NCI-H1092 treated with DMSO at 0.1 percent for 48 hours (cell line): ENCODE measurements around the gene UCHL5.

Source experiments
- DNase-seq: peaks from one replicate; lab custom pipeline; 2025; lab: John Stamatoyannopoulos, UW

UCHL5 gene, protein sequence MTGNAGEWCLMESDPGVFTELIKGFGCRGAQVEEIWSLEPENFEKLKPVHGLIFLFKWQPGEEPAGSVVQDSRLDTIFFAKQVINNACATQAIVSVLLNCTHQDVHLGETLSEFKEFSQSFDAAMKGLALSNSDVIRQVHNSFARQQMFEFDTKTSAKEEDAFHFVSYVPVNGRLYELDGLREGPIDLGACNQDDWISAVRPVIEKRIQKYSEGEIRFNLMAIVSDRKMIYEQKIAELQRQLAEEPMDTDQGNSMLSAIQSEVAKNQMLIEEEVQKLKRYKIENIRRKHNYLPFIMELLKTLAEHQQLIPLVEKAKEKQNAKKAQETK

DNA sequence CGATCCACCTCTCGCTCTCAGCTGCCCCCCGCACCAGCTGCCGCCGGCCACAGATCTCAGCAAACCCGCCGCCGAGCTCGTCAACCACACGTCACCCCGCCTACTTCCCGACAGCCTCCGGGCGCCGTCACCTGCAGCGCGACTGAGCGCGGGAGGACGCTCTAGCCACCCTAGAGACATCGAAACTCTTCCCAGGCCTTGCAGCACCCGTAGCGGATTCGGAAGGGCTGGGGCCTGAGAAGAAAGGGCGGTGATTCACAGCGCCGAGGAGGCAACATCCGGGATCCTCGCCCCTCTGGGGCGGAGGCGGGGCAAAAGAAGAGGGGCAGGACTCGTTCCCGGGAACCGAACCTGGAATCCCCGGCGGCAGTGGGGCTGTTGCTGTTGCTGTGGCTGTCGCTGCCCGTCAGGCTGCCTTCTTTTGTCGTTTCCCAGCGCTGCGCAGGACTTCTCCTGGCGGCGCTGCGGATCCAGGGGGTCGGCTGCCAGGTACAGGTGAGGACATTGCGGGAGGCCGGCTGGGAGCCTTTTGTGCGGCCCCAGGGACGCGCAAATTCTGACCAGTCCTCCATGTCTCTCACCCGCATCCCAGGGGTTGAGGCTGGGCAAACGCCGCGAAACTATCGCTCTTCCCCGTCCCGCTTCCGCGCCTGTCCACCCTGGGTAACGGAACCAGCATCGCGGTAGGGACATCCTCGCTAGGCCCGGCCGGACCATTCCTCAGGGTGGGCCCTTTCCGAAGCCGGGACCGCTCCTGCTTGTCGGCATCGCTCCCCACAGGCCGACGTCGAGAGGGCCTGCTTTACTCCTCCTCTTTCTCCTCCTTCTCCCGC is at the start of gene UCHL5, which contains the start of gene RO60:
Gene UCHL5, minus strand, starts transcription at position 79 of the 833 bp plus-strand sequence. CDS start 100 bp downstream, outside the sequence.
Gene RO60, plus strand, starts transcription at position 331 of the 833 bp plus-strand sequence. CDS start 9,443 bp downstream, outside the sequence.
- peak; percentile 99 for DNase-seq

DNA sequence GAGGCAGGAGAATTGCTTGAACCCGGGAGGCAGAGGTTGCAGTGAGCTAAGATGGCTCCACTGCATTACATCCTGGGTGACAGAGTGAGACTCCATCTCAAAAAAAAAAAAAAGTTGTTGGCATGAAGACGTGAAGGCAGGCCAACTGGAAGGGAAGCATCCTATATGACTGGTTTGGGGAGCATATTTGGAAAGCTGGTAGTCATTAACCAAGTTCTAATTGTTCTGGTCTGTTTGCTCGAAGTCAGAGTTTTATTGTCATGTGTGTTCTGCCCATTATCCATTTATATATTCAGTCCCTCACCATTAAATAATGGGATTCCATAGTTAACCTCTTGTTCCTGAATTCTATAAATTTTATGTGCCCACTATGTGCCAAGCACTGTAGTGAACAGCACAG is 49.3 kb upstream of the UCHL5 start:
- DNase-seq: no peak

DNA sequence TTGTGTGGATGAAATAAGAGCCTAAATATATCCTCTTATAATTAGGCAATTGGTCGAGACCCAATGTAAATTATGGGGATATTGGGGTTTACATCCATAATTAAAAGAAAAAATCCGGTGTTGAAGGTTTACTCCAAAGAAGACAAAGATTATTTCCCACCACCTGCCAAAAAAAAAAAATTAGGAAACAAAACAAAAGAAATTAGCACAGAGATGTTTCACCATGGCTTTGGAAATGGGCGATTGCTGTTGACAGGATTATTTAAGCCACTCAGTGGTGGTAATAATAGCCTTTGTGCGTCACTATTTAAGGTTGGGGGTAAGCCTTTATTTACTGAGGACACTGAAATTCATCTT is 46.6 kb upstream of the UCHL5 start:
- DNase-seq: peak; percentile 25

DNA sequence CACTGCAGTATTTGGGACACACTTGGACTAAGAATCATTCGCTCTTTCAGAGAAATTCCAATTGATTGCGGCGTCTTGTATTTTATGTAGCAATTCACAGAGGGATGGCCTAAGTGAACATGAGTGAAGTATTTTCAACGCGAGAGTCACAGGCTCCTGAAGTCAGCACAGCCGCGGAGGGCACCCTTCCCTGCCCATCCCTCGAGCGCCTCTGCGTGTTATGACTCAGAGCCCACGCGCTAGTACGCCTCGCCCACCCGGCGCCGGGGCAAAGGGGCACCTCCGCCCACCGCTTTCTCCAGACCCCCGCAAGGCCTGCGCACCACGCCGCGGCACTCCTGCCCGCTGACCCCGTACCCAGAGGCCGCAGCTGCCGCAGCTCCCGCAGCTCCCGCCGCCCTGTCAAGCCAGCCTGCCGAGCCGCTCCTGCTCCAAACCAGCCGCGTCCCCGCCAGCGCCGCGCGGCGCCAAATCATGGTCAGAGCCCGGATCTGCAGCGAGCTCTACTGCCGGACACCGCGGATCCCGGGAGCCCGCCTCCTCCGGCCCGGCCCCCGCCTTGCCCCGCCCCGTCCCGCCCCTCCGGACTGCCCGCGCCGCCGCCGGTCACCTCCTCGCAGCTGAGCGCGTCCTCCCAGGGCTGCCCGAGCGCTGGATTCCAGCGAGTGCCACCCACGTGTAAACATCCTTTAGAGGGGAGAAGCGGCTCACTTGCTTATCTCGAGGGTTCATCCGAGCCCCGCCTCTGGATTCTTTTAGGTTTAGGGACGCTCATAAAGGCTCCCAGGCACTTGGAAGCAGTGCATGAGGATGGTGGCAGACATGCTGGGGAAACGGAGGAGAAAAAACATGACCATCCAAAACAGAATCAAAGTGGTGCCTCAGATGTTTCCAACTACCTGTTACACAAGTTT is 46.0 kb upstream of the UCHL5 start, which contains the start of gene GLRX2:
Gene GLRX2, minus strand, starts transcription at position 508 of the 914 bp plus-strand sequence. Its CDS starts 32 bp downstream, at position 476.
- DNase-seq: peak; percentile 86

DNA sequence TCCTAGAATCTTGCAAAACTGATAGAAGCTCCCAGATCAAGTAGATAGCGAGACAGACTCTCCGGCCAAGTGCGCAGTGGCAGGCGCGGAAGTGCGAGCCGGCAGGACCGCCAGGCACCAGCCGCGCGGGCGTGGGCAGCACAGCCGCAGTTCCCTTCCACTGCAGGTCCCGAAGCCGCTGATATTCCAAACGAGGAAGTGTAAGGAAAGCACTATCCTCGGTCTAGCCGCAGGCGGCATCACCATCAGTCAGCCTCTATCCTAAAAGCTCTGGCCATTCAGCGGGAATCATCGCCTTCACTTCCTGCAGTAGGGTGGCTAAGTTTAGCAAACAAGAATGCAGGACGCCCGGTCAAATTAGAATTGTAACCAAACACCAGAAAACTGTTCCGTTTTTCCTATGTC is 45.3 kb upstream of the UCHL5 start:
- peak; percentile 53 for DNase-seq

DNA sequence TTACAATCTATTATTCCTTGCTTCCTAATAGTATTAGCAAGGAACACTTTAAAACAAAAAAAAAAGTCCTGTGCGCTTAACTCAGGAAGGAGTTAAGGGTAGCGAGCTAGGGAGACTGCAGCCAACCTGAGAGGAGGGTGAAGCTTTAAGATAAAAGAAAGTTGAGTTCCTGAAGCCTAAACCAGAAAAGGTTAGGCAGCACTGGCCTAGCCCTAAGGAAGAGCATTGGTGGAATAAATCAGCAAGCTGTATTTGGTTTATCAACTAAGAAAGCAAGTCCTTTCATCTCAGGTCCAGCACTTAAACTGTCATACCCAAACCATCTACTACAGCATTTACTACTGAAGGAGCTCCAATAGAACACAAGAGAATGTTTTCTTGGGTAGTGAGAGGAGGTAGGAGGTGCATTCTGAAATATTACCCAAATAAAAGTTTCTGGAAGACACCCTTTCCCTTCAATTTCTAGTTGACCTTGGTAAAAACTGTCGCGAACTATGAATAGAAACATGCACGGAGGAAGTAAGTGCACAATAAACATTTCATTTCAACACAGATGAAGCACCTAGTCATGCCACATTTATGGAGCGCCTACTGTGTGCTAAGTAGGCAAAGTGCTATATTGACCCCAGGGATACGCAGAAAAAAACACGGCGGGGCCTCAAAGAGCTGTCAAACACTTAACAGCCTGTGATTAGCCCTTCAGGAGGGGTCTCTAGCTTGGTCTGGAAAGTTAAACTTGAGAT is 44.8 kb upstream of the UCHL5 start:
- no peak for DNase-seq

DNA sequence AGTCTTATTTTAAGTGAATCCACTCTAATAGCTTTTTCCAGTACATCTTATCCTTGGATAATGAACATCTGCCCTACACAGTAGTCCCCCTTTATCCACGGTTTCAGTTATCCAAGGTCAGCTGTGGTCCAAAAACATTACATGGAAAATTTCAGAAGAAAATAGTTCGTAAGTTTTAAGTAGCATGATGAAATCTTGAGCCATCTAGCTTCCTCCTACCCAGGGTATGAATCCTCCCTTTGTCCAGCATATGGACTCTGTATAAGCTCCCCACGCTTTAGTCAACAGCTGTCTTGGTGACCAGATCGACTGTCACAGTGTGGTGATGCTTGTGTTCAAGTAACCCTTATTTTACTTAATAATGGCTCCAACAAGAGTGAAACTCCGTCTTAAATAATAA is 43.5 kb upstream of the UCHL5 start:
- no peak for DNase-seq

DNA sequence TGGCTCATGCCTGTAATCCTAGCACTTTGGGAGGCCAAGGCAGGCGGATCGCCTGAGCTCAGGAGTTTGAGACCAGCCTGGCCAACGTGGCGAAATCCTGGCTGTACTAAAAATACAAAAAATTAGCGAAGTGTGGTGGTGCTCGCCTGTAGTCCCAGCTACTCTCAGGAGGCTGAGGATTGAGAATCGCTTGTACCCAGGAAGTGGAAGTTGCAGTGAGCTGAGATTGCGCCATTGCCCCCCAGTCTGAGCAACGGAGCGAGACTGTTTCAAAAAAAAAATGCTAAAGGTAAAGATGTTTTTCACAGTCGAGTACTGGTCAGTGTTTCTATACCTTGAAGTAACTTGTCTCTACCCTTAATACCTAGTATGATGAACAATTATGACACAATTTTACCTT is 35.0 kb upstream of the UCHL5 start:
- DNase-seq: no peak

DNA sequence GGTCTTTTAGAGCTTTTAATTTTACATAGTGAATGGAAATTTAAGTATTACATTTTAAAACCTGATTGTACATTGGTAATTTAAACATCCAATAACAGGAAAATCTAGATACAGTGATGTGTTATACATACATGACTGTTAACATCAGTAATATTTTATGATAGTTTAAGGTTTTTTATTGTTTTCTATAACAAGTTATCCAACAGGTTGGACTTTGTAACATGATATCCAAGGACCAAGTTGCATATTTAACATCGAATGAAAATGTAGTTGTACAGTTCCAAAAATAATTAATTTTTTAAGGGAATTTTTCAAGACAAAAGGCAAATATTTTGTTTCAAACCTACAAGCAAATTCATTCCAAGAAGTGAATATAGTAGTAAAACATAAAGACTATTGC is 31.7 kb upstream of the UCHL5 start:
- no peak for DNase-seq

DNA sequence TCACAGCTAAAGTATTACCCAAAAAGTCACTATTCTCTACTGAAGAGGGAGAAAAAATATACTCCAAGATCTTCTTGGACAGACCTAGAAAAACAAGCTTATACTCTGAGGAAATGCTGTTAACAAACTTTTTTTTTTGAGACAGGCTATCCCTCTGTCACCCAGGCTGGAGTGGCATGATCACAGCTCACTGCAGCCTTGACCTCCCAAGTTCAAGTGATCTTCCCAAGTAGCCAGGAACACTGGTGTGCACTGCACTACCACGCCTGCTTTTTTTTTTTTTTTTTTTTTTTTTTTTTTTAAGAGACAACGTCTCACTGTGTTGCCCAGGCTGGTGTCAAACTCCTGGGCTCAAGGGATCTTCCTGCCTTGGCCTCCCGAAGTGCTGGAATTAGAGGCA is 28.7 kb upstream of the UCHL5 start:
- no peak for DNase-seq

DNA sequence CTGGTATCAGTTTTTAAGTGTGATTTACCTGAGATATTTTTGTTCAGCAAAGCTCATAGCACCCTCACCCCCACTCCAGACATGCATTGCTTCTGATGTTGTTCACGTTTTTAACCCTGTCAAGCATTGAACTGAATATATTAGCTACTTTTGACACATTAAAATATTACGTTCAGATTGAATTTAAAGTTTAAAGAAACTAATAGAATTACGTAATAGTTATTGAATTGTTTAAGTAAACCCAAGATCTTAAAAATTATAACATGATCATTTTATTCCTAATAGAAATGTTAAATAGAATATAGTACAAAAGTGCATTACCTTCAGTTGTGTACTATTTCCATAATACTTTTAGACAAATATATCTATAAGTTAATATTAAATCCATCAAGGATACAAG is 27.2 kb upstream of the UCHL5 start:
- DNase-seq: no peak

DNA sequence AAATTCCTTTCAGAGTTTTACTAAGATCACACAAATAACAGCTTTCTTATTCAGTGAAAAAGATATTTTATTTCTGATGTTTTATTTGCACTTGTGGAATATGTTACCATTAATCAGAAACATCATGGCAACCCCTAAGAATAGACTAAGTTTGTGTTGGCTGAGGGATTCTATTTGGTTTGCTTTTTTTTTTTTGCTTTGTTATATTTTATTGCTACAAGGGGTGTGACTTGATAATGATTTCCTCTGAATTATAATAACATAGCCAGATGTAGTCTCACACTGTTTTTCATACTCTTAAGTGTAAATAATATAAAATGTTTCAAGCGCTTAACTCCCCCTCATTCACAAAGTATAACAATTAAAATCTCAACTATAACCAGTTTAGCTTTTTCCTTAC is 26.1 kb upstream of the UCHL5 start:
- DNase-seq: no peak

DNA sequence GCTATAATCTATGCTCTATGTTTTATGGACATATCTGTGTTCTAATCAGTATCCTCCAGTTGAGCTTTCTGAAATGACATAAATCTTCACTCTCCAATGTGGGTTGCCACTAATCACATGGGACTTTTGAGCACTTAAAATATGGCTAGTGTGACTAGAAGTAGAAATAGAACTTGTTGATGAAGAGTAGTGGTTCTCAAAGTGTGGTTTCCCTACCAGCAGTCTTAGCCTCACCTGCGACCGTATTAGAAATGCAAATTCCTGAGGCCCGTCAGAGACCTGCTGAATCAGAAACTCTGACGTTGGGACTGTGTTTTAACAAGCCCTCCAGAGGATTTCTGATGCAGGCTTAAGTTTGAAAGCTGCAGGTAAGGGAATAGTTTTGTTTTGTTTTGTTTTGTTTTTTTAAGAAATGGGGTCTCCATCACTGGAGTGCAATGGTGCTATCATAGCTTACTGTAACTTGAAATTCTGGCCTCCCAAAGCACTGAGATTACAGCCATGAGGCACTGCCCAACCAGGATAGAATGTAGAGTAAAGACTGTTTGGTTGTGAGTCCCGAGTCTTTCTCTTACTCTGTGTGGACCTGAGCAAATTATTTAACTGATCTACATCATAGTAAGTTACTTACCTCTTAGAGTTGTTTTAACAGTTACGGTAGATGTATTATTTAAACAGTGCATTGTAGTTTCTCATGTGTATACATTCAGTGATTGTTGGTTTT is 24.4 kb upstream of the UCHL5 start:
- no peak for DNase-seq

DNA sequence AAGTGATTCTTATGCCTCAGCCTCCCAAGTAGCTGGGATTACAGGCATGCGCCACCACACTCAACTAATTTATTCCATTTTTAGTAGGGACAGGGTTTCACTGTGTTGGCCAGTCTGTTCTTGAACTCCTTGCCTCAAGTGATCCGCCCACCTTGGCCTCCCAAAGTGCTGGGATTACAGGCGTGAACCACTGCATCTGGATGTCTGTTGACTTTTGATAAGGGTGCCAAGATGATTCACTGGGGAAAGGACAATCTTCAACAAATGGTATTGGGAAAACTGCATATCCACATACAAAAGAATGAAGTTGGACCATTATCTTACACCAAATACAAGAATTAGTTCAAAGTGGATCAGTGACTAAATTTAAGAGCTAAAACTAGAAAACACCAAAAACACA is 20.0 kb upstream of the UCHL5 start:
- DNase-seq: no peak

DNA sequence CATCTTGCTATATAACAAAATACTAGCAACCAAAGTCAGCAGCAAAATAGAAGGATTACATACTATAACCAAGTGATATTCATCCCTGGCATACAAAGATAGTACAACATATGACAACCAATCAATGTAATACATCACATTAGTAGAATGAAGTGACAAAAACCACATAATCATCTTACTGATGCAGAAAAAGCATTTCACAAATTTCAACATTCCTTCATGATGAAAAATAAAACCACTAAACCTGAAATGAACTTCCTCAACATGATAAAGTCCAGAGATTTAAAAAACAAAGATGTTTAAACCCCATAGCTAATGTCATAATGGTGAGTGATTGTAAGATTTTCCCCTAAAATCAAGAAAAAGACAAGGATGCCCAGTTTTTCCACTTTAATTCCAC is 18.8 kb upstream of the UCHL5 start:
- no peak for DNase-seq

DNA sequence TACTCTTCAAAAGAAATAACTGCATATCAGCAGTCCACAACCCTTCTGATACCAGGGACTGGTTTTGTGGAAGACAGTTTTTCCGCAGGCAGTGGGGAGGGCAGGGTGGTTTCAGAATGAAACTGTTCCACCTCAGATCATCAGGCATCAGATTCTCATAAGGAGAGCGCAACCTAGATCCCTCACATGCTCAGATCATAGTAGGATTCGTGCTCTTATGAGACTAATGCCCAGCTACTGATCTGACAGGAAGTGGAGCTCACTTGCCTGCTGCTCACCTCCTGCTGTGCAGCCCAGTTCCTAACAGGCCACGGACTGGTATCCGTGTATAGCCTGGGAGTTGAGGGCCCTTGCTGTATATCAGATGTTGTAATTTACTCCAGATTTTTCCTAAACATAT is 11.8 kb upstream of the UCHL5 start:
- no peak for DNase-seq

DNA sequence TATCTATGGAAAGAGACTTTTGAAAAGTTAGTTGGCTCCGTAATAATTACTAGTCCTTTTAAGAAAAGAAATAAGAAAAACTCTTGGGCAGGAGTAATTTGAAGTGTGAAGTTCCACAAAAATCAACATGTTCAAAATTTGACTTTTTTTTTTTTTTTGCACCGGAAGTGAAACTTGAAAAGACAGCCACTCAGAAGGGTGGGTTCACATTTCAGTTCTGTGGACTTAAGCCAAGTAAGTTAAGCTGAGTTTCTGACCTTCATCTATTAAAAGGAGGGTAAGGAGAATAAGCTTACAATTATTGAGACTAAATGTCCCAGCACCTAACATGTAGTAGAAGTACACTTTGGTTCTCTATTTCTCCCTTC is 11.2 kb upstream of the UCHL5 start:
- no peak for DNase-seq

DNA sequence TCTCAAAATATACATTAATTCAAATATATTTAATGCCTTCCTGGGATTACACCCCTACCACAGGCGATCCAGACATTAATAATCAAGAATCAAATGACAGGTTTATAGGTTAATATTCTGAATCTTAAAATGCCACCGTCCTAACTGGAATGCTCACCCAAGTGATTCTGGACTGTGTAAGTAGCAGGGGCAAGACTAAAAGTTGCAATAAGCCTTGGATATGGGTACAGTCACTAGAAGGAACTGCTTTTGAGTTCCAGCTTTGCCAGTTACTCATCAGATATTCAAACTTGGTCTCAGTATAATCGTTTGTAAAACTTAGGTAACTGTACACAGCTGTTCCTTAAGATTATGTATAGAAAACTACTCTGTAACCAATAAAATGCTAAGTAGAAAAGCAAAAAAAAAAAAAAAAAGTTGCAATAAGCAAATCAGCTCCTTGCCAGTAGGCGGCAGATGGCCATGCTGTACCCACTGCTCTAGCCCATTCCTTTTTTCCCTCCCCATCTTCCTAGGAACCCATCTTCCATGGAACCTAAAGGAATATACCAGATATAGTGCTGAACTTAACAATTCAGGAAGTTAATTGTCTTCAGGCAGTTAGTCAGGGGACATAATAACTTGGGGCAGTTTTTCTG is 10.7 kb upstream of the UCHL5 start:
- no peak for DNase-seq

DNA sequence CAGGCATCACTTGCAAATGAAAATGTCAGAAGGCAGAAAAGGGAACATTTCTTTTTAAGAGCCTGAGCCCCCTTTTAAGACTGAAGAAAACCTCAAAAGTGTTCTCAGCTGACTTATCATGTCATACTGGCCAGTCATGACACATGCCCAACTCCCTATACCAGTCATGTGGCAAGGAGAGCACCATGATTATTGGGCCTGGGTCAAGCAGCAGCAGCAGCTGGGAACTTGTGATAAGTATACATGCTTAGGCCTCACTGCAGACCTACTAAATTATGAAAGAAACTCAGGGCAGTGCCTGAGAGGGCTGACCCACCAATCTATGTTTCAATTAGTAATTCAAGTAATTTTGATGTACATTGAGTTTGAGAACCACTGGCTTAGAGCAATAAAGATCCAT is 8.9 kb upstream of the UCHL5 start:
- DNase-seq: no peak

DNA sequence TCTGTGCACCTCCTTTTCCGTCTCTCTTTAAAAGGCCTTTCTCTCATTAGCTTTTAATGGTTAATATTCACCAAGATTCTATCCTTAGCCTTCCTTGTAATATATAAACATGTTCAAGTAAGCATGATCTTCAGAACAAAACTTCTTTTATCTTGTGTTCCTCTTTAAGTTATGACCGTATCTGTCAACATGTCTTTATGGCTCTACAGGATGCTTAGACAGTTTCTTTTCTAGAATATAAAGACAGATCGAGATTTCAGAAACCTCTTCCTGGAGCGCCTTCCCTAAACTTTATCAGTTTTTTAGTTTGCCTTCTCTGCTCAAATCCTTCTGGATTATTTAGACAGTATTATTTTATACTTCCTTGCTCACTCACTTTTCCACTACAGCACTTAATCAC is 7.4 kb upstream of the UCHL5 start:
- no peak for DNase-seq
